HG02840 (cell line): ENCODE results near the gene NLRP9.

ENCODE experiments used
- ATAC-seq: cut with Tn5 transposase; IDR thresholded peaks from one replicate; pipeline ENCODE4 v1.9.1; 2021; ENCODE audit warnings: mild to moderate bottlenecking, moderate library complexity, moderate number of reproducible peaks; ENCODE audit not compliant: unreplicated experiment, low FRiP score

The NLRP9 gene

DNA sequence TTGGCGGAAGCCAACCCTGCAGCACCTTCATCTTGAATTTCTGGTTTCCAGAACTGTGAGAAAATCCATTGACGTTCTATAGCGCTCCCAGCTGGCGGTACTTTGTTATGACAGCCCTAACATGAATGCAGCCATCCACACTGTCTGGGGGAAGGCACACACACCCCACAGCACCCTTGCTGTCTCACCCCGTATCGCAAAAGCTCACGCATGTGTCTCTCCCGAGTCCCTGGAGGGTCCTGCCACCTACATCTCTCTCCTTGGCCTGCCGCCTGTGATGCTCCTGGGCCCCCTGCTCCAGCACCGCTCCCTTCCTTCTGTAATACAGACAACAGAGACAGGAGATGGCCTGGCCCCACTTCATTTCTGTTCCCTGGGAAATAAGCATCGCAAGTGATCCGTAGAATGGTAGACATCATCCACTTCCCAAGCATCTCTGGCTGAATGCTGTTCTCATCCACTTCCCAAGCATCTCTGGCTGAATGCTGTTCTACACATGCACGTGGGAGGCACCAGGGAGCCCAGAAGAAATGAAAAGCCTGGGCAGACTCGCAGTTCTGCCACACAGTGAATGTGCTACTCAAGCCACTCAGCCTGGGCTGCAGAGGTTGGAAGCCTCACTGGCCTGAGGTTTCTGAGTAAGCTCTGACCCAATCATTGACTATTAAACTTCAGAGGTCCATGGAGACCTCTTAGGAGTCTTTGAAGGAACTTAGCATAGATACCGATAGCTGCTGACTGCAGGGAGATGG is 33.5 kb downstream of the NLRP9 start:
- no peak for ATAC-seq

DNA sequence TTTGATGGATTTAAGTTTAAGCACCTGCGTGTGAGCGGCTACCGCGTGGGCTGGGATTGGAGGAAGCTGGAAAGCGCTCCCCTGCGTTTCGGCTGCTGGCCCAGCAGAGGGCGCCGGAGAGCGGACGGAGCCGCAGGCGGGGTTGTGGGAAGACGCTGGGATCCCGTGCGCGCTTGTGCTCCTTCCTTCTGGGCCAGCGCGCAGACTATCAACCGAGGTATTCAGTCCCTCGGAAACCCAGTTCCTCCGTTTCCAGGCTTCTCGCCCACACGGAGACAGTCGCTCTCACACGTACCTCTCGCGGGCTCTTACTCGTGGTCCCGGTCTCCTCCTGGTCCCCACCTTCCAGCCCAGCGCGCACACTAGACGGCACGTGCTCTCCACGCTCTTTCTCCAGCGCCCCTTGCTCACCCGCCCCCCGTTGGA is 34.4 kb downstream of the NLRP9 start:
- no peak for ATAC-seq

DNA sequence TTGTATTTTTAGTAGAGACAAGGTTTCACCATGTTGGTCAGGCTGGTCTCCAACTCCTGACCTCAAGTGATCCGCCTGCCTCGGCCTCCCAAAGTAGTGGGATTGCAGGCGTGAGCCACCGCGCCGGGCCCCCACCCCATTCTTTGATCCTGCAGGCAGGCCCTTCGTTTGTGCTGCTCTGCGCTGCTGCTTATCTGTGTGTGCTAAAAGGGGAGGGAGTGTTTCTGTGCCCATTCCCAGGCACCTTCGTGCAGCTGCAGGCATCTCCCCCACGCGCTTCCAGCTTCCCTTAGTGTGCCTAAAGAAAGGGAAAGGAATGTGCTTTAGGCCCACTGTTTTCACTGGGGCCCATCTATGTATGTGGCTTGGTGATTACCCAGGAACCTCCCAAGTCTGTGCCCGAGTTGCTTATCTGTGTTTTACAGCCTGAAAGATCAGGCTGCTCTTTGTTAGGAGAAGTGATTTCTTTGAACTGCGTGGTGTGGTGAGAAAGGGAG is 36.0 kb downstream of the NLRP9 start:
- no peak for ATAC-seq

DNA sequence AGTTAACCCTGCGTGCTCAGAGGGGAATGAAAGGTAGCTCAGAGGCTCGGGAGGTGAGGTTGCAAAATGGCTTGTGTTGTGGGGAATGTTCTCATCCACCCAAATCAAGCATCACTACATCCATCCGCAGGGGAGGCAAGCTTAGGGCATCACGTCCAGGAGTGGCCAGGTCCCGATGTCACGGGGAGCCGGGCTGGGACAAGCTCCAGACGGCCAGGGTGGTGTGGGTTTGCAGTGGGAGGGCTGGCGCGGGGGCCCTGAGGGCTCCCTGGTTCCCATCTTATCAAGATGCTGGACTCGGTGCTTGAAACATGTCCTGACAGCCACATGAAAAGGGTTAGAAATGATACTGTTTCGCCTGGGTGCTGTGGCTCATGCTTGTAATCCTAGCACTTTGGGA is 37.4 kb downstream of the NLRP9 start:
- no peak for ATAC-seq

DNA sequence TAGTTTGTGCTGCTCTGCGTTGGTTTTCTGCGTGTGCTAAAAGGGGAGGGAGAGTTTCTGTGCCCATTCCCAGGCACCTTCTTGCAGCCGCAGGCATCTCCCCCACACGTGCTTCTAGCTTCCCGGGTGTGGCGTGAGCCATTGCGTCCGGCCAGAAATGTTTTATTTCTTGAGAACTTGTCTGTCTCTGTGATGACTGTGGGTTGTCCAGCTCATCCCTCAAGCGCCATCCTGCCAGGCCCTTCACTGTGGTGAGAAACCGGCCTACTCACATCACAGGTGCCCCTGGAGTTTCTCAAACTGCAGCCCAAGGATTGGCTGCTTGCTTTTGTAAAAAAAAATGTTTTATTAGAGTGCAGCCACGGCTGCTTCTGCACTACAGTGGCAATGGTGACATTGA is 39.0 kb downstream of the NLRP9 start:
- ATAC-seq: no peak

DNA sequence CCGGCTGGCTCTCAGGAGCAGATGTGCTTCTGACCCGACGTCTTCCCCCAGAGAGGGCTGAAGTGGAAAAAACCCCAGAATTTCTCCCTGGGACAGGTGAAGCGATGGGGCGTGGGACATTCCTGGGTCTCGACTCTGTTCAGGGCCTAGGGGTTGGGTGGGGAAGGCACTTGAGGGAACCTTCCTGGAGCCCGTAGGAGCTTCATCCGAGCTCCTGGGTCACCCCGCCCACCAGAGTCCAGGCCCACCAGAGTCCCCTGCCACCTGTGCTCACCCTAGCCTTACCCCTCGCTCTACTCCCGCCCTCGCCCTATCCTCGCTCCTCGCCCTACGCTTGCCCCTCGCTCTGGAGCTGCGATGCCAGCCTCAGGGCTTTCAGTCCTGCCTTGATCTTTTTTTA is 39.9 kb downstream of the NLRP9 start:
- no peak for ATAC-seq

DNA sequence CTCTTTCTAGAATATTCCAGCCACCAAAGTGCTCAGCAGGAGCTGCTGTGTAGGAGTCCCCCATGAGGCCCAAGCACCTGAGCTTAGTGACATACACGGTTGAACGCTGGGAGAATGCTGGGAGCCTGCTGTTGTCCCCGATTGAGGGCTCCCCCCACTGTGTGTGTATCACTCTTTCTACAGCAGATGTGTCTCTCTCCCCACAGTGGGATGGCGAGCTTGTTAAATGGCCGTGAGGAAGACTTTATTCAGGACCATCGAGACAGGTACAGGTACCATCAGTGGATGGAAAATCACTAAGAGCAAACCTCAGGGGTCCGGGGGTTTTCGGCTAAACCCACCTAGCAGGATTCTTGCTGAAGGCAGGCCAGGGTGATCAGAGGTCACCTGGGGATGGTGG is 40.5 kb downstream of the NLRP9 start:
- no peak for ATAC-seq

DNA sequence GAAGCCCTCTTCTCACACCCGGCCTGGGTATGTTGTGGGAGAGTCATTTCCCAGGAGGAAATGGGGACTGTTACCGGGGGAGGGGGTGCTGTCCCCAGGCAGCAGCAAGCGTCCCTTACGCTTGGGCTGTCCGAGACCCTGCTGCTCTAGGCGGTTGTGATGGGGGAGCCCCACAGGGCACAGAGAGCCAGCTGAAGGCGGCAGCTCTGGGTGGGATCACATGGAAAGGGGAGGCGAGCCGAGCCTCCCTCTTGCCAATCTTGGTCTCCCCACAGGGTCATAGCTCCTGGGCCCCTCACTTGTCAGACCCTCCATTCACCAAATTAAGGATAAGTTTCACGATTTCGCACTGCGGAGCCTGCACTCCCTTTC is 41.1 kb downstream of the NLRP9 start:
- no peak for ATAC-seq

DNA sequence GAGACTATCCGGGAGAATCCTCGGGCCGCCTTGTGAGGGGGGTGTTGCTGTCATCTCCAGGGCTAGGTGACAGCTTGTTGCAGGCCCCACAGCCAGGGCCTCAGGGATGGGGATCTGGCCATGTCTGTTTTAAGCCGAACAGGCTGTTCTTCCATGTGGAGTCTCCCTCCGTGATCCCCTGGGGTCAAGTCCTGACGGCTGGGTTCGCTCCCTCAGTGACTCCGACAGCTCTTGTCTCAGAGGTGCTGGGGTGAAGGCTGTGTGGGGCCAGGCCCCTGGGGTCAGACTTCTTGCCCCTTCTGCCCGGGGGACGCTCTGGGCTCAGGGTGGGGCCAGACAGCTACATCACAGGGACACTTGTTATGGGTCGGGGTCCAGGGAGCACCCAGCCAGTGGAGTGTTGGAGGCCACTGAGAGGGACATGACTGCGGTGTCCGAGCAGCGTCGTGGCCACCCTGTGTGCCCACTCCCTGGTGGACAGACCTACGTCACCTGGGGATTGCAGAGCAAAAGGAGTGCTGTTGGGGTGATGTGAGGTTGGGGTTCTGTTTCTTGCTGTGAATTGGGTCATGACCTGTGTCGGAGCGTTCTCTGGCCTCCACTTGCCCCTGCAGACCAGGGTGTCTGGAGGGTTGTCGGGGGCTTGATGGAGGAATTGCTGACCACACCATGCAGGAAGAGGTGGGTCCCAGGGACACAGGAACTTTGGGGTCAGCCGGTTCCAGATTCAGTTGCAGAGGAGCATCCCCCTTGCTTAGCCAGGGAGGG is 41.7 kb downstream of the NLRP9 start:
- ATAC-seq: no peak

DNA sequence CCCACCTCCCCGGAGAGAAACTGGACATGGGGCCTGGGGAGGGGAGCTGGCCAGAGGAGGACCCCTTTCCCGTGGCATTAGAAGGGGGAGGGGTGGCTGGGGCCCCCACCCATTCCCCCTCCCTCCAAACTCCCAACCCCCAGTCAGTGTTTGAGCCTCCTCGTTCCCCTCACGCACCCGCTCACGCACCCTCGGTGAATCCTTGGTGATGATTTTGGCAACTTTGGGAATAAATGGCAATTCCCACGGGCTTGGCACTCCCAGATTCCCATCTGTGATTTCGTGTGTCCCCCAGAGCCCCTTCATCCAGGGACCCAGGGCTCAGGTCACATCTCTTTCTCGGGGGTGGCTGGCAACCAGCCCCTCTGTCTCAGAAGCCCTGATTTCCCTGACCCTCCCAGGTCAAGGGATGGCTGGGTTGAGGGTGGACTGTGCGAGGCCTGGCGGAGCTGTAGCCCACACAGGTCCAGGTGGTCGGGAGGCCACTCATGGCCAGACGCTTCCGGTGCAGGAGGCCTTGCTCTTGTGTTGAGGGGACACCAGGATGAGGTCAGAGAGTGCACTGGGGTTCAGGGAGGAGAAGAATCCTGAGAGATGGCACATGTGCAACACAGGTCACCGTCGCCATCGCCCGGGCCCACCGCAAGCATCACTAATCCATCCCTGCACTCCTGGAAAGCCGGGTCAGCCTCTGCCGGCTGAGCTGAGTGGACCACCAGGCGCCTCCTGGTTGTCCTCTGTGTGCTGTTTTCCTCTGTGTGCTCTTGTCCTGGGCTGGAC is 42.5 kb downstream of the NLRP9 start:
- ATAC-seq: no peak

DNA sequence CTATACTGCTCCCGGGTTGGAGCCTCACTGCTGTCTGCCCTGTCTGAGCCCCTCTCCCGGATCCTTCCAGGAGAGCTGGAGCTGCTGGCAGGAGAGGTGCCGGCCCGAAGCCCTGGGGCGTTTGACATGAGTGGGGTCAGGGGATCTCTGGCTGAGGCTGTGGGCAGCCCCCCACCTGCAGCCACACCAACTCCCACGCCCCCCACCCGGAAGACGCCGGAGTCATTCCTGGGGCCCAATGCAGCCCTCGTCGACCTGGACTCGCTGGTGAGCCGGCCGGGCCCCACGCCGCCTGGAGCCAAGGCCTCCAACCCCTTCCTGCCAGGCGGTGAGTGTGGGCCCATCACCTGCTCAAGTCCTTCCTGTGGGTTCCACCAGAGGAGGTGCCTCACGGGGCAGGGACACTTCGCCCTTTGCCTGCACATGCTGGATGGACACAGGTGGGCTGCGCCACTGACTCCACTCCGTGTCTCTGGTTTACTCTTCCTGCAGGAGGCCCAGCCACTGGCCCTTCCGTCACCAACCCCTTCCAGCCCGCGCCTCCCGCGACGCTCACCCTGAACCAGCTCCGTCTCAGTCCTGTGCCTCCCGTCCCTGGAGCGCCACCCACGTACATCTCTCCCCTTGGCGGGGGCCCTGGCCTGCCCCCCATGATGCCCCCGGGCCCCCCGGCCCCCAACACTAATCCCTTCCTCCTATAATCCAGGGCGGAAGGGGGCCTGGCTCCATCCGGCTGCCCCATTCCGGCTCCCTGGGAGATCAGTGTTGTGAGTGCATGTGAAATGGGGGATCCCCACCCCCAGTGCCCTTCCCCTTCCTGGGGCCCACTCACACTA is 43.3 kb downstream of the NLRP9 start:
- ATAC-seq: no peak

DNA sequence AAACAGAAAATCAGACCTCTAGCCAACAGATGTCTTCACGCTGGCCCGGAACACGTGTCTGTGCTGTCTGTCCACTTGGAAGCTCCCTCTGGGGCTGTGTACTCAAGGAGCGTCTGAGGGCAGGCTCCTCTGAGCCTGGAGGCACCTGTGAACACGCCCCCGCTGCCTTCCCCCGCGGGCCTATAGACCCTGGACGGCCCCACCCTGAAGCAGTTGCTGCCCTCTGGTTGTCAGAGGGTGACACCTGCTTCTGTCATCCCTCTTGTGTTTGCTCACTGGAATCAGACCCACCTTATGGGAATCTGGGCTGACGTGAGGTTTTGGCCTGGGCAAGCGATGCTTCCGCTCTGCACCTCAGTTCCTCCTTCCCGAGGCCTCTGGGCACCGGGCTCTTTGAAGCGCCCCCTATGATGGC is 44.0 kb downstream of the NLRP9 start:
- no peak for ATAC-seq

DNA sequence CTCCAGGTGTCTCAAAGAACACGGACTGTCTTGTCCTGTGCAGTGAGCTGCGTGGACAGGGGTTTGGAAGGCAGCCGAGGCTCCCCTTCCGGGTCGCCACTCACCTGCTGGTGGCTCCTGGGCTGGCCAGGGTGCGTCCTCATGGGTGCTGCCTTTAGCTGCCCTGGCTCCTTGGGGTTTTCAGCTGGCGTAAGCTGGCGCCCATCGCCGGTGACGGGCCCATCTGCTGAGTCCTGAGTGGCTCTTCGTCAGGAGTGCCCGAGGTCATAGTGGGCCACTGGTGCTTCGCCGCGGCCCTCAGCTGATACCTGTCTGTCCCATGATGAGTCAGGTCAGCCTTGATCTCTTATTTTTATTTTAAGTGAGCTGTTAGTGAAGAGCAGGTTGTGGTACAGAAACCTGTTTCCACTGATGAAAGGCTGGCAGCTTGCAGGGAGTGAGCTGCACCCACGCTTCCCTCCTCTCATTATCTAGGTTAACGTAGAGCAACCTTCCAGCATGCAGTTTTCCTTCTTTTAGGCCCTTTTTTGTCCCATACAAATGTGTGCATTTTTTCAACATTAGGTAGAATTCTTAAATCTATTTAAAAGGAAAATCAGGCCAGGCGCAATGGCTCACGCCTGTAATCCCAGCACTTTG is 44.7 kb downstream of the NLRP9 start:
- no peak for ATAC-seq

DNA sequence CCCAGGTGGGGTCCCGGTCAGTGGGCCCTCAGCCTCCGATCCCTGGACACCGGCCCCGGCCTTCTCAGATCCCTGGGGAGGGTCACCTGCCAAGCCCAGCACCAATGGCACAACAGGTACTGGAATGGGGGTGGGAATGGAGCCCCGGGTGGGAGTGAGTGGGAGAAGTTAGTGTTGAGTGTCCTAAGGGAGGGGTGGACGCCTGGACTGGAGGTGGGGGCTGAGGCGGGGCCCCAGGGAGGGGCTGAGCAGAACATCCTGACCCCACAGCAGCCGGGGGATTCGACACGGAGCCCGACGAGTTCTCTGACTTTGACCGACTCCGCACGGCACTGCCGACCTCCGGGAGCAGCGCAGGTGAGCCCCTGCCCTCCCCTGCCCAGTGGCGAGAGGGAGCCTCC is 45.5 kb downstream of the NLRP9 start:
- no peak for ATAC-seq

DNA sequence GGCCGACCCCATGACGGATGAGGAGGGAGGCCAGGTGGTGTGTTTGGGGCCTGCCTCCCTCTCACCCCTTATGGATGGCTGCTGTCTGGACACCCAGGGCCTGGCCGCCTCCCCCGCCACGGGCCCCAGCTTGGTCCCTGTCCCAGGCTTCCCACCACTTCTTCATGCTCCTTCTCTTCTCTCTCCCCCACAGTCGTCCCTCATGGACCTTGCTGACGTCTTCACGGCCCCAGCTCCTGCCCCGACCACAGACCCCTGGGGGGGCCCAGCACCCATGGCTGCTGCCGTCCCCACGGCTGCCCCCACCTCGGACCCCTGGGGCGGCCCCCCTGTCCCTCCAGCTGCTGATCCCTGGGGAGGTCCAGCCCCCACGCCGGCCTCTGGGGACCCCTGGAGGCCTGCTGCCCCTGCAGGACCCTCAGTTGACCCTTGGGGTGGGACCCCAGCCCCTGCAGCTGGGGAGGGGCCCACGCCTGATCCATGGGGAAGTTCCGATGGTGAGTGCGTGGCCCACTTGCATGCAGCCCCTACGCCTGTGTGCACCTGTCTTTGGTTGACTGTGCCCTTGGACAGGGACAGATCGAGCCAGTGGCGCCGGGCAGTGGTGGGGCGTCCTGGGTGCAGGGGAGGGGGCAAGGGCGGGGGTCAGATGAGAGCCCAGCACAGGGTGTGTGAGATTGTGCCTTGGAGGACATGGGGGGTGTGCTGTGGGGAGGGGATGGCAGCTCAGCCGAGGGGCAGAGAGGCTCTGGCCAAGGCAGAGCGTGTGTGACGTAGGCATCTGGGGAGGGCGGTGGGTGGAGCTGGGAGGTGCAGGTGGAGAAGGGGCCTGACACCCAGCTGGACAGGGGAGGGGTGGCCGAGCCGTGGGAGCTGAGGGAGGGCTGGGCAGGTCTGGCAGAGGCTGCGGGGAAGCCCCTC is 46.4 kb downstream of the NLRP9 start:
- ATAC-seq: no peak

DNA sequence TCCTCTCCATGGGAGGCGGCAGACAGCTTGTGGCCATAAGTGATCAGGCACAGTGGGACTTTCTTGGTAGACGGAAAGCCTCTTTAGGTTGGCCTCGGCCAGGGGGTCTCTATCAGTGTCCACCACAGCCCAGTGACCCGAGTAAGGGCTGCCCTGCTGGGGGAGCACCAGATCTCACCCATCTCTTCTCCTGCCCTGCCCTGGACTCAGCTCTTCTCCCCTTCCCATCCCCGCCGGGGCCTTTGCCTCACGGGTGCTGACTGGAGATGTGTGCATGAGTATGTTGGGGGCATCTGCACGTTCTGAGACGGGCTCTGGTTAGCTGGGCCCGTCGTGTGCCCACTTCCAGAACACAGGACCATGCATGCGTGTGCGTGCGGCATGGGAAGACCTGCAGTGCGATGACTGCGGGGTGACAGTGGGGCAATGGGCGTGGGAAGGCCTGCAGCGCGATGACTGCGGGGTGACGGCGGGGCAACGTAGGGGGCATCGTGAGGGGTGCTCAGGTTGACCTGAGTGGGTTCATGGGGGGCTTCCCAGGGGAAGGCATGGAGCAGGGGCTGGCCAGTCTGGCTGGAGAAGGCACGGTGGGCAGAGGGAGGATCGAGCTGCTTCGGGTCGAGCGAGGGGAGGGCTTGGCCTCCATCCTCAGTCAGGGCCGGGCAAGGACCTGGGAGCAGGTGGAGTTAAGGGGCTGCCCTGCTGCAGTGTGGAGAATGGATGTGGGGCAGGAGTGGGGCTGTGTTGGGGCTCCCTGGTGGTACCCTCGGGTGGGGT is 47.2 kb downstream of the NLRP9 start:
- ATAC-seq: no peak

DNA sequence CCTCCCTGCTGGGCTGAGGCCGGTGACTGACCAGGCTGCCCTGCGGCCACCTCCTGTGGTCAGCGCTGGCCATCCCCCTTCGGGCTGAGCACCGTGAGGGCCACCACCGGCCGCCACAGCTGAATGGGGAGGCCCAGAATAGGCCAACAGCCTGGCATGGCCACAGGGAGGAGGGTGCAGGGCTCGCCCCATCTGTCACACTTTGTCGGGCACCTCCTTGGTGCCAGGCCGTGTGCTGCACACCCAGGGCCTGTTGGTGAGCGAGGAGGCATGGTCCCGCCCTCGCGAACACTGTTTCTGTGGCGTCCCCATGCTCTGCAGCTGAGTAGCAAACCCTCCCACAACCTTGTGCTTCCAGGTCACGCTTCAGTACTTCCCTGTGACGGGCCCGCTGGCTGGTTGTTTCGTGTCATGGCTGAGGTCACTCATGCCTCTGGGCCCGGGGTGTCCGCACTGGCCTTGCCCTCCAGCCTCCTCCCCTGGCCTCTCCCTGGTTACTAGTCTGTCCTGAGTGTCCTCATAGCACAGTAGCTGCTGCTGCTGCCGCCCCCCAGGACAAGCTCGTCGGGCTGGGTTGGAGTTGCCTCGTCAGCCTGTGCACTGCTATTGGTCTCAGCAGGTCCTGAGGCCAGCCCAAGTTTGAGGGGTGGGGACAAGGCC is 48.0 kb downstream of the NLRP9 start:
- no peak for ATAC-seq
